Panc1 (cell line): ENCODE data around the gene DEPP1. TPM values are rescaled to one million over a fixed set of nuclear protein-coding genes. Genes with fewer than 3 reads are reported as not detected.

Experiments
- ATAC-seq: fragments of 200-7000 bp; cut with Tn5 transposase; 2 replicates; pipeline ENCODE4 v1.9.1; 2020; ENCODE audit warnings: mild to moderate bottlenecking, moderate library complexity
- BruUV-seq: library from RNA; stranded (reverse); fragments of 400-500 nt; replicated peaks from 2 replicates; lab custom pipeline; 2021; lab: Mats Ljungman, UMichigan
- CTCF ChIA-PET: fragments of 300-600 bp; sonication (Branson Sonifier 250); formaldehyde crosslinking; loops from one replicate; lab custom pipeline; 2022; ENCODE audit warnings: antibody characterized with exemption; lab: Charles Lee
- POLR2A ChIA-PET: fragments of 300-600 bp; sonication (Branson Sonifier 250); formaldehyde crosslinking; loops from one replicate; lab custom pipeline; 2022; ENCODE audit warnings: antibody characterized with exemption; lab: Charles Lee
- DNase-seq: peaks from one replicate; pipeline ENCODE4 v3.0.0-alpha.2; 2010; ENCODE audit warnings: low read depth, low spot score
- H3K27ac ChIP-seq: 2 replicates; pipeline ENCODE4 v1.5.1; 2011; ENCODE audit warnings: mild to moderate bottlenecking, low read length, inconsistent platforms
- H3K27me3 ChIP-seq: fragments of 200-500 bp; sonication (Bioruptor generic); 2 replicates; pipeline ENCODE4 v1.6.0; 2014; ENCODE audit warnings: low read length, inconsistent platforms; ENCODE audit not compliant: control insufficient read depth, insufficient read depth
- H3K36me3 ChIP-seq: fragments of 200-500 bp; sonication (Bioruptor generic); 2 replicates; pipeline ENCODE4 v1.5.1; 2014; ENCODE audit warnings: inconsistent platforms, mild to moderate bottlenecking, low read length, moderate library complexity; ENCODE audit not compliant: control insufficient read depth, insufficient read depth
- H3K4me1 ChIP-seq: 2 replicates; pipeline ENCODE4 v1.5.1; 2011; ENCODE audit warnings: inconsistent platforms, mild to moderate bottlenecking, low read length, moderate library complexity; ENCODE audit not compliant: control insufficient read depth, insufficient read depth
- H3K4me3 ChIP-seq, 2 experiments: 2 replicates each; pipeline ENCODE4 v1.5.1; 2011 to 2012; ENCODE audit warnings: low read depth in 2 of 2, low read length in 2 of 2, mild to moderate bottlenecking in 2 of 2, inconsistent platforms in 1 of 2, moderate library complexity in 1 of 2
- H3K9me3 ChIP-seq: fragments of 200-500 bp; sonication (Bioruptor generic); 2 replicates; pipeline ENCODE4 v1.5.1; 2014; ENCODE audit warnings: low read depth, mild to moderate bottlenecking, inconsistent platforms, low read length, moderate library complexity; ENCODE audit not compliant: control insufficient read depth, insufficient read depth
- CTCF ChIP-seq: fragments of 450-650 bp; IDR thresholded peaks from 2 replicates; pipeline ENCODE4 v1.5.1; 2017; ENCODE audit warnings: mild to moderate bottlenecking
- POLR2AphosphoS5 ChIP-seq: IDR thresholded peaks from 2 replicates; pipeline ENCODE4 v1.6.1; 2012; ENCODE audit warnings: mild to moderate bottlenecking, low read depth, low read length, moderate library complexity
- REST ChIP-seq, 2 experiments: IDR thresholded peaks; 2 replicates each; pipeline ENCODE4 v1.6.1; 2011 to 2012; ENCODE audit warnings: low read depth in 2 of 2, control low read depth in 1 of 2, low read length in 1 of 2, mild to moderate bottlenecking in 1 of 2, moderate library complexity in 1 of 2; ENCODE audit not compliant: insufficient read depth in 1 of 2
- SIN3A ChIP-seq: IDR thresholded peaks from 2 replicates; pipeline ENCODE4 v1.6.1; 2012; ENCODE audit warnings: low read depth, mild to moderate bottlenecking, low read length, moderate library complexity, borderline replicate concordance; ENCODE audit not compliant: insufficient read depth
- TCF7L2 ChIP-seq: IDR thresholded peaks from 2 replicates; pipeline ENCODE4 v1.6.1; 2011; ENCODE audit warnings: mild to moderate bottlenecking, low read depth, low read length, inconsistent platforms
- in situ Hi-C: cut with HindIII; loops from 2 replicates; pipeline ENCODE4 v1.10.0; 2016; ENCODE audit warnings: low sequenced_read_pairs, low pct_unique_long_range_greater_than_20kb
- intact Hi-C: fragments of 100-400 bp; cut with micrococcal nuclease; formaldehyde crosslinking; loops from one replicate; pipeline ENCODE4 v1.10.0; 2022; ENCODE audit not compliant: unreplicated experiment
- total RNA-seq: library from RNA; stranded (reverse); gene quantifications from one replicate; pipeline ENCODE4 v1.2.1, GENCODE V29; 2021; ENCODE audit not compliant: unreplicated experiment

The DEPP1 gene
- total RNA-seq, 1 experiment from 2014 or later, result 16.6 TPM

- in situ Hi-C loops (no loop called here), intact Hi-C loops (loop anchor here (2.0 to 5.0 kb wide), 2 partner anchors 42 to 75 kb away; no protein-coding TSS in a partner anchor)
- ATAC-seq (peak; percentile 98), DNase-seq (peak; percentile 61)
- 0 out of 2 replicates have a peak, but pooled peaks cover 3% of the 10 kb centered on the region for H3K4me1 ChIP-seq
- no peaks in the 10 kb centered on the region for H3K36me3 ChIP-seq
- H3K27me3 ChIP-seq, result no peaks in the 10 kb centered on the region
- no TSS peak for BruUV-seq
- ChIA-PET POLR2A (no interaction called here), CTCF (interaction anchor here (0.6 to 2.8 kb wide), 8 partner anchors 11 to 1623 kb away, joined by 3 to 17 read pairs (median 4); partner anchors contain the start of genes DEPP1, GPRIN2 and ZNF22)
- H3K4me3 ChIP-seq, result no peak overlapping the region
- TF ChIP-seq SIN3A (no peak), TCF7L2 (no peak), POLR2AphosphoS5 (no peak; the same call in 1 of the 2 replicates), CTCF (peak; percentile 100), REST (IDR thresholded peaks at IDR 0.05; ENCODE audit: insufficient read depth in 1 of 2, low read depth in 2 of 2, low read length in 1 of 2) (peak in 1 of 2 experiments; percentile 61; a peak in 1 of 4 replicates)
- H3K27ac ChIP-seq, result peak overlapping the region; percentile 19; the same call in 1 of the 2 replicates
- H3K9me3 ChIP-seq, result no peaks in the 10 kb centered on the region
These were observed 45.8 kb downstream of the DEPP1 start for GRCh38 chr10:44932517-44933450.

GRCh38 chr10:44931621-44932516 is 46.7 kb downstream of the DEPP1 start:
- BruUV-seq, result no TSS peak
- in situ Hi-C loops, result no loop called here

More at GRCh38 chr10:44931621-44932516, 46.7 kb downstream of the DEPP1 start:
- H3K36me3 ChIP-seq, result no peaks in the 10 kb centered on the region
- CTCF ChIA-PET, result interaction anchor here (0.5 to 2.8 kb wide), 4 partner anchors 44 to 49 kb away, joined by 3 to 17 read pairs (median 4); partner anchors contain the start of gene DEPP1
- no peaks in the 10 kb centered on the region for H3K9me3 ChIP-seq
- no peak overlapping the region; the same call in 1 of the 2 replicates for H3K27ac ChIP-seq
- DNase-seq (no peak), ATAC-seq (0 out of 2 replicates have a peak, but pooled peaks have one; percentile 1)
- H3K4me1 ChIP-seq, result 0 out of 2 replicates have a peak, but pooled peaks cover 3% of the 10 kb centered on the region
- POLR2A ChIA-PET, result no interaction called here
- H3K4me3 ChIP-seq, result no peak overlapping the region
- TF ChIP-seq TCF7L2 (no peak), POLR2AphosphoS5 (no peak), SIN3A (no peak), REST (IDR thresholded peaks at IDR 0.05; ENCODE audit: insufficient read depth in 1 of 2, low read depth in 2 of 2, low read length in 1 of 2) (no peak), CTCF (no peak)
- no peaks in the 10 kb centered on the region for H3K27me3 ChIP-seq
- intact Hi-C loops, result loop anchor here (2.0 to 5.0 kb wide), 2 partner anchors 43 to 75 kb away; no protein-coding TSS in a partner anchor
